OCI-LY1 (cell line): Measurements from ENCODE around the gene NTHL1.

ENCODE experiments used
- H2AFZ ChIP-seq: fragments of 200-600 bp; sonication (generic), shearing (Covaris generic); 2 replicates; pipeline ENCODE4 v1.6.0; 2014; ENCODE audit warnings: antibody characterized with exemption, mild to moderate bottlenecking, low read length
- H3F3A ChIP-seq: fragments of 200-600 bp; sonication (generic), shearing (Covaris generic); 2 replicates; pipeline ENCODE4 v1.6.0; 2014; ENCODE audit warnings: mild to moderate bottlenecking, antibody characterized with exemption, low read length, moderate library complexity; ENCODE audit not compliant: insufficient read depth
- H3K27ac ChIP-seq: fragments of 200-600 bp; sonication (generic); 2 replicates; pipeline ENCODE4 v1.5.1; 2014; ENCODE audit warnings: low read length, mixed run types, mild to moderate bottlenecking, low read depth; ENCODE audit not compliant: poor library complexity, severe bottlenecking
- H3K27me3 ChIP-seq: fragments of 200-600 bp; sonication (generic); 2 replicates; pipeline ENCODE4 v1.6.0; 2014; ENCODE audit warnings: antibody characterized with exemption, mild to moderate bottlenecking, low read length, moderate library complexity; ENCODE audit not compliant: insufficient read depth
- H3K36me3 ChIP-seq: fragments of 200-600 bp; sonication (generic); 2 replicates; pipeline ENCODE4 v1.6.1; 2014; ENCODE audit warnings: mild to moderate bottlenecking, antibody characterized with exemption, low read length, moderate library complexity, mixed read lengths; ENCODE audit not compliant: insufficient read depth
- H3K4me1 ChIP-seq: fragments of 200-600 bp; sonication (generic); 2 replicates; pipeline ENCODE4 v1.5.1; 2014; ENCODE audit warnings: mild to moderate bottlenecking, low read length, moderate library complexity; ENCODE audit not compliant: insufficient read depth, severe bottlenecking
- H3K4me2 ChIP-seq: fragments of 200-600 bp; sonication (generic), shearing (Covaris generic); 2 replicates; pipeline ENCODE4 v1.6.1; 2014; ENCODE audit warnings: low read length
- H3K4me3 ChIP-seq: fragments of 200-600 bp; sonication (generic); 2 replicates; pipeline ENCODE4 v1.5.1; 2014; ENCODE audit warnings: low read length, low read depth, mild to moderate bottlenecking, mixed read lengths; ENCODE audit not compliant: poor library complexity, severe bottlenecking
- H3K79me2 ChIP-seq: fragments of 200-600 bp; shearing (Covaris generic); 2 replicates; pipeline ENCODE4 v1.6.1; 2016; ENCODE audit warnings: mixed run types, low read length, mixed read lengths; ENCODE audit not compliant: insufficient read depth
- H3K9ac ChIP-seq: fragments of 200-600 bp; sonication (generic), shearing (Covaris generic); 2 replicates; pipeline ENCODE4 v1.6.1; 2014; ENCODE audit warnings: mild to moderate bottlenecking, low read length, mixed read lengths
- H3K9me2 ChIP-seq: fragments of 200-600 bp; sonication (generic), shearing (Covaris generic); 2 replicates; pipeline ENCODE4 v1.6.1; 2014; ENCODE audit warnings: low read depth, mild to moderate bottlenecking, low read length, mixed read lengths
- H3K9me3 ChIP-seq: fragments of 200-600 bp; shearing (Covaris generic); 2 replicates; pipeline ENCODE4 v1.6.1; 2014; ENCODE audit warnings: low read length, mixed read lengths
- H4K20me1 ChIP-seq: fragments of 200-600 bp; sonication (generic), shearing (Covaris generic); 2 replicates; pipeline ENCODE4 v1.6.0; 2016; ENCODE audit warnings: mild to moderate bottlenecking, low read length; ENCODE audit not compliant: insufficient read depth
- EZH2 ChIP-seq: fragments of 200-600 bp; sonication (generic), shearing (Covaris generic); IDR thresholded peaks from 2 replicates; pipeline ENCODE4 v1.8.0; 2017; ENCODE audit warnings: borderline replicate concordance, mixed run types, mild to moderate bottlenecking, antibody characterized with exemption, low read length, moderate library complexity, mixed read lengths
- TF ChIP-seq, protein P1 (sequence below): fragments of 200-600 bp; sonication (generic), shearing (Covaris generic); IDR thresholded peaks from 2 replicates; pipeline ENCODE4 v1.5.1; 2017; ENCODE audit warnings: mild to moderate bottlenecking, antibody characterized with exemption, low read length, moderate library complexity, mixed read lengths

NTHL1 gene

DNA sequence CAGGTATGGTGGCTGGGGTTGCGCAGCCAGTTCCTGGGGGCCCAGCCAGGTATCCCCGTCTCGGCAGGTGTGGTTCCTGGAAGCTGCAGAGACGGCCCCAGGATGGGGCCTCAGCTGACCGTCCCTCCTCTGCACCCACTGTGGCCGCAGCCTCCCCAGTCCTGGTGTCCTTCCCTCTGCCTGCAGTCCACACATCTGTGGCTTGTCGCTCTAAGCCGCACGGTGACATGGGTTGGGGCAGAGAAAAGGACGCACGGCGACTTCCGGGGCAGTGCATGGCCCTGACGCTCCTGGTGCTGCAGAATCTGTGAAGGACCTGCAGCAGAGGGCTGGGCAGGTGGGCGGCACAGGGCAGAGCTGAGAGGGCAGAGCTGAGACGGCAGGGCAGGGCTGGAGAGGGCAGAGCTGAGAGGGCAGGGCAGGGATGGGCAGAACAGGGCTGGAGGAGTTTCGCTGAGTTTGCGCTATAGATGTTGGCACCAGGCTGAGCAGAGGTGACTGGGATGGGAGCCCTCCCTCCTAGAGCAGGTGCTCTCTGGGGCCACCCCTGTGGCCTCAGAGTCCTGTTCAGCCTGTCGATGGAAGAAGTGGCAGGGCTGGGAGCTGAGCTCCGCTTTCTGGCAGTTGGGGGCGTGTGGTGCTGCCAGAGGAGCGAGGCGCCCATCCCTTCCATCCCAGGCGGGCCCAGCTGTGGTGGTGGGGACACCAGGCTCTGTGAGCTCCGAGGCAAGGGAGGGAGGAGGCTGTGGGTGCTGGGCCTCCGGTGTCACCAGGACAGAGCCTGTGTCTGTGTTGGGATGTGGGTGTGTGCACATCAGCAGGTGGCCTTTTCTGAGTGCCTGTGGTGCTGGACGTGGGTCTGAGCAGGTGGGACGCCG lies 23.2 kb upstream of the NTHL1 start:
- Histone ChIP-seq H3K4me1 (no peaks in the 10 kb centered on the region), H3K9me2 (no peaks in the 10 kb centered on the region), H3K4me2 (no peak overlapping the region), H3K27me3 (no peaks in the 10 kb centered on the region), H2AFZ (no peak overlapping the region), H3F3A (no peaks in the 10 kb centered on the region), H3K27ac (no peak overlapping the region), H4K20me1 (no peaks in the 10 kb centered on the region), H3K36me3 (peaks cover 33% of the 10 kb centered on the region), H3K79me2 (no peaks in the 10 kb centered on the region), H3K9ac (no peak overlapping the region), H3K9me3 (no peaks in the 10 kb centered on the region), H3K4me3 (no peak overlapping the region)
- TF ChIP-seq EZH2 = no peak
- TF ChIP-seq, protein P1, sequence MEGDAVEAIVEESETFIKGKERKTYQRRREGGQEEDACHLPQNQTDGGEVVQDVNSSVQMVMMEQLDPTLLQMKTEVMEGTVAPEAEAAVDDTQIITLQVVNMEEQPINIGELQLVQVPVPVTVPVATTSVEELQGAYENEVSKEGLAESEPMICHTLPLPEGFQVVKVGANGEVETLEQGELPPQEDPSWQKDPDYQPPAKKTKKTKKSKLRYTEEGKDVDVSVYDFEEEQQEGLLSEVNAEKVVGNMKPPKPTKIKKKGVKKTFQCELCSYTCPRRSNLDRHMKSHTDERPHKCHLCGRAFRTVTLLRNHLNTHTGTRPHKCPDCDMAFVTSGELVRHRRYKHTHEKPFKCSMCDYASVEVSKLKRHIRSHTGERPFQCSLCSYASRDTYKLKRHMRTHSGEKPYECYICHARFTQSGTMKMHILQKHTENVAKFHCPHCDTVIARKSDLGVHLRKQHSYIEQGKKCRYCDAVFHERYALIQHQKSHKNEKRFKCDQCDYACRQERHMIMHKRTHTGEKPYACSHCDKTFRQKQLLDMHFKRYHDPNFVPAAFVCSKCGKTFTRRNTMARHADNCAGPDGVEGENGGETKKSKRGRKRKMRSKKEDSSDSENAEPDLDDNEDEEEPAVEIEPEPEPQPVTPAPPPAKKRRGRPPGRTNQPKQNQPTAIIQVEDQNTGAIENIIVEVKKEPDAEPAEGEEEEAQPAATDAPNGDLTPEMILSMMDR = no peak

GRCh38 chr16:2066139-2066538 lies 18.5 kb upstream of the NTHL1 start:
- Histone ChIP-seq H3K36me3 (peaks cover 48% of the 10 kb centered on the region), H3K27me3 (no peaks in the 10 kb centered on the region), H3K27ac (no peak overlapping the region), H3K4me1 (no peaks in the 10 kb centered on the region), H2AFZ (no peak overlapping the region), H3K79me2 (no peaks in the 10 kb centered on the region), H4K20me1 (no peaks in the 10 kb centered on the region), H3K9me2 (no peaks in the 10 kb centered on the region), H3K4me2 (no peak overlapping the region), H3K9ac (no peak overlapping the region), H3F3A (no peaks in the 10 kb centered on the region), H3K9me3 (no peaks in the 10 kb centered on the region), H3K4me3 (no peak overlapping the region)
- TF ChIP-seq, protein P1 = no peak
- no peak for TF ChIP-seq EZH2

DNA sequence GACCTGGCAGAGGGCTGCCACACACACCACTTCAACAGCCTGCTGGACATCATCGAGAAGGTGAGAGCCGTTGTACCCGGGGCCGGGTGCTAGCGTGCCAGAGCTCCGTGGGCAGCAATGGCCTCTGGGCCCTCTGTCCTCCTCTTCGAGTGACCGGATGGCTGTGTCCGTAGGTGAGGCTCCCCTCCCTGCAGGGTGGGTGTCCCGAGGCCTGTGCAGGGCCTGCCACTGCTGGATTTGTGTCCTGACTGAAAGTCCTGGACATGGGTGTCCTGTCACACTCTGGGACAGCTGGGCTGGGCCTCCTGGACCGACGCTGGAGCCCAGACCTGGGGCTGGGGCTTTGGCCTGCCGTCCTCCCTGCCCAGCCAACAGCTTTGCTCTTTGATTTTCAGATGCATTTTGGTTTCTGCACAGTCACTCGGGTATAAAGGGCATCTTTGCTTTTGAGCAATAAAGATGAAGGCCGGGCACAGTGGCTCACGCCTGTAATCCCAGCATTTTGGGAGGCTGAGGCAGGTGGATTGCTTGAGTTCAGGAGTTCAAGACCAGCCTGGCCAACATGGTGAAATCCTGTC lies 16.8 kb upstream of the NTHL1 start:
- no peak for TF ChIP-seq EZH2
- TF ChIP-seq, protein P1 = no peak
- H3K27ac ChIP-seq = no peak overlapping the region
- H3F3A ChIP-seq = no peaks in the 10 kb centered on the region
- no peaks in the 10 kb centered on the region for H3K4me1 ChIP-seq
- H3K4me2 ChIP-seq = no peak overlapping the region
- no peaks in the 10 kb centered on the region for H3K9me2 ChIP-seq
- no peaks in the 10 kb centered on the region for H3K27me3 ChIP-seq
- H3K36me3 ChIP-seq = peaks cover 43% of the 10 kb centered on the region
- H3K4me3 ChIP-seq = no peak overlapping the region
- no peaks in the 10 kb centered on the region for H3K79me2 ChIP-seq
- no peaks in the 10 kb centered on the region for H4K20me1 ChIP-seq
- H3K9me3 ChIP-seq = no peaks in the 10 kb centered on the region
- no peak overlapping the region for H3K9ac ChIP-seq
- H2AFZ ChIP-seq = no peak overlapping the region
